Kidney tubule cell (primary cell): ENCODE results near the gene ADCY7.

Experiments used
- DNase-seq: peaks from one replicate; pipeline ENCODE4 v3.0.0-alpha.2; 2018; ENCODE audit warnings: low spot score

ADCY7 gene

DNA sequence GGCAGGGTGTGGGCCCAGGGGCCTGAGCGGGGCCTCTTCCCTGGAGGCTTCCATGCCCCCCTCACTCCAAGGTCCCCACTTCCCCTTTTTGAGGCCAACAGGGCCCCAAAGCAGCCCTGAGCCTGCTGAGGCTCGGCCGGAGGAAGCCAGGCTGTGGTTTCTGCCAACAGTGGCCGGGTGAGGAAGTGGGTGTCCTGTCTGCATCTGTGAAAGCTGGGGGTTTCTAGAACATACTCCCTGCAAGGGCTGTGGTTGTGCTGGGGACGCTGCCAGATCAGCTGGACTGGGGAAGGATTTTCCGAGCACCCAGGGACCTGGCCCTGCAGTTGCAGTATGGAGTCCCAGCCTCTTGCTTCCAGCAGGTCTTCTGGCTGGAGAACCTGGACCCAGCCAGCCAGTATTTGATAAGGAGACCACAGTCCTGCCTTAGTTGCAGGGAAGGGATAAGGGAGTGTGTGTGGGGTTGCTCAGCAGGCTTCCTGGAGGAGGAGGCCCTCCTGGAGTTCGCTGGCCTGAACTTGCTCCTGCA, 15.7 kb downstream of the ADCY7 start:
- no peak for DNase-seq

DNA sequence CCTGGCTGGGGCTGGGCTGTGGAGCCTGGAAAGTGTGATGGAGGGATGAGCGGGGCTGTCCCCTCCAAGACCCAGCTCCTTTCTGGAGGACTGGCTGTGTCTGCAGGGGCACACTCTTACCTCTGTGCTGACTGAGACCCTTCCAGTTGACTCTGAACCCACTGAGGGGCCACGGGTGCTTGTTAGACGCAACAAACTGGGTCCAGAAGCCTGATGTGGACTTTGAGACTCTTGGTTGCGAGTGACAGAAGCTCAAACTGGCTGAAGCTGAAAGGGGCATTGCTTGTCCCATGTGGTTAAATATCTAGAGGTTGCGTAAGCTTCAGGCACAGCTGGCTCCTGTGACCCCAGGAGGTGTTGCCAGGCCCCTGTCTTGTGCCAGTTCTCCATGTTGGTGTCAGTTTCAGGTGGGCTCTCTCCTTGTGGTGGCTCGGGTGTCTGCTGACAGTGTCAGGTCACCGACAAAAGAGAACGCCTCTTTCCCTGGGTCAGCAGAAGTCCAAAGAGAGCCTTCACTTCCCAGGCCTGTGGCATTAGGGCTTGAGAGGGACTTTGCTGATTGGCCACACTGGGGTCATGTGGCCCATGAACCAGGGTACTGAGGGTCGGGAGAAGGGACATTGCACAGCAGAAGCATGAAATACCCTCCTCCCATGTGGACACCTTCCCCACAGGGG, 16.7 kb downstream of the ADCY7 start:
- no peak for DNase-seq

DNA sequence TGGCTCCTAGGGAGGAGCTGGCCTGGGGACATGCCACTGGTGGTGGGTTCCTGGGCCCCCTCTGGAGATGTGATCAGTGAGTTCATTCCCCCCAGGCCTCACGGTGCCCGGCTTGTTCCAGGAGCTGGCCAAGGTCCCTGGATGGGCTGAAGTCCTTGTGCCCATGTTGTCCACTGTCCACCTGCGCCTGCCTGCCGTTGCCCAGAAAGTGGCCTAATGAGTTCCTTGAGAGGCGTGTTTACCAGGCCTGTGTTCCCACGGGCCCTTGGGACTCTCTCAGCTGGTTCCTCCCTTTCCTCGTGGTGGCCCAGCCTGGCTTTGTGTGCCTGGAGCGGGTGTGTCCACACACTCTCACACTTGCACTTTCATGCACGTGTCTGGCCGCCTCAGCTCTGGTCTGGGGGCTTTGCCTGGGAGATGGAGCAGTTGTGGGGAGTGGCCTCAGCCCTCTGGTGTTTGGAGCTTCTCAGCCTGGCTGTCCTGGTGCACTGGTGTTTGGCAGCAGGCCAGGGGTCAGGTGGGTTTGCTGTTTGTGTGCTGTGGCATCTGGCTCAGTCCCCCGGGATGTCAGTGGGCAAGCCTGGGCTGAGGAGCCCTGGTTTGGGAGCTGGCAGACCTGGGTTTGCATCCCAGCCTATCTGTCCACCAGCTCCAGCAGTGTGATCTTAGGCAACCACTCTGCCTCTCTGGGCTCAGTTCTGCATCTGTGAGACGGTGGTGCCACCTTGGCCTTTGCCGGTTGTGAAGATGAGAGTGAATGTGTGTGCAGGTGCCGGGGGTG, 18.0 kb downstream of the ADCY7 start:
- DNase-seq = no peak

DNA sequence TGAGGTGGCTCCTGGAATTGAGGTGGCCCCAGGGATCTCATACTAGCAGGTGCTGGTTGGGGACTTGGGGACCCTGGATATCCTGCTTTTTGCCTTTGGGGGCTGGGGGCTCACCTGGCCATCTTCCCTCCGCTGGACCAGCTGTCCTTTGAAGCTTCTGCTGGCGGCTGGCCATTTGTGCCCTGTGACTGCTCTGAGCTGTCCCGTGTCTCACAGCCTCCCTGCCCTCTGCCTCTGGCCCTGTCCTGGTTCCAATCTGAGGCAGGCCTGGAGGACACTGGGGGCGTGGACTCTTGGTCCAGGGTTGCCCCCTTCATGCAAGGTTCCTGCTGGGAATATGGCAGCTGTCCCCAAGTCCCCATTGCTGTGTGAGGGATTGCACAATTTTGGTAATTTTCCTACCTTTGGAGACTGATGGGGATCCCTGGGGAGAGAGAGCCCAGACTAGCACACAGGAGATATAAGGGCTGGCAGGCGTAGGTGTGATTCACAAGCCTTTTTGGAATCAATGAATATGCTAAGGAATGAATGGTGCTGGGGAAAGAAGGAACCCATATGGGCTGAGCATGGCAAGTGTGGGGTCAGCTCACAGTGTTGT, 19.2 kb downstream of the ADCY7 start:
- no peak for DNase-seq

DNA sequence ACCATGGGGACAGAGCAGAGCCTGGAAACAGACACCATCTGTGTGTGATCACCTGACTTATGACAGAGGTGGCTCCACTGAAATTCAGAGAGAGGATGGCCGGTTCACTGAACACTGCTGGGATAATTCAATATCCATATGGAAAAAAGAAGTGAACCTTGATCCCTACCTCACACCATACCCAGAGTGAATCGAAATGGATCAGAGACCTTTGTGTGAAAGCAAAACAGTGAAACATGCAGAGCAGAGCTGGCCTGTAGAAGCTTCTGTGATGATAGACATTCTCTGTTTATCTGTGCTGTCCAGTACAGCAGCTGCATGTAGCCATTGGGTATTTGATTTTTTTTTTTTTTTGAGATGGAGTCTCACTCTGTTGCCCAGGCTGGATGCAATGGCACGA, 20.3 kb downstream of the ADCY7 start:
- DNase-seq = no peak

DNA sequence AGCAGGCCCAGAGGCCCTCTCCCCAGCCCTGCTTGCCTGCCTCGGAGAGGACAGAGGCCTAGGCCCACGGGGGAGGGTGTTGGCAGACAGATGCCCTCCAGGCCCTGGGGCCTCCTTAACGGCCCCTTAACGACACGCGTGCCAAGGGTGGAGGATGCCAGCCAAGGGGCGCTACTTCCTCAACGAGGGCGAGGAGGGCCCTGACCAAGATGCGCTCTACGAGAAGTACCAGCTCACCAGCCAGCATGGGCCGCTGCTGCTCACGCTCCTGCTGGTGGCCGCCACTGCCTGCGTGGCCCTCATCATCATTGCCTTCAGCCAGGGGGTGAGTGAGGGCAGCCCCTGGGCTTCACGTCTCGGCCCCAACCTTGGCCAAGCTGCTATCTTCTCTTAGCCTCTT, 21.7 kb downstream of the ADCY7 start:
- DNase-seq = no peak

DNA sequence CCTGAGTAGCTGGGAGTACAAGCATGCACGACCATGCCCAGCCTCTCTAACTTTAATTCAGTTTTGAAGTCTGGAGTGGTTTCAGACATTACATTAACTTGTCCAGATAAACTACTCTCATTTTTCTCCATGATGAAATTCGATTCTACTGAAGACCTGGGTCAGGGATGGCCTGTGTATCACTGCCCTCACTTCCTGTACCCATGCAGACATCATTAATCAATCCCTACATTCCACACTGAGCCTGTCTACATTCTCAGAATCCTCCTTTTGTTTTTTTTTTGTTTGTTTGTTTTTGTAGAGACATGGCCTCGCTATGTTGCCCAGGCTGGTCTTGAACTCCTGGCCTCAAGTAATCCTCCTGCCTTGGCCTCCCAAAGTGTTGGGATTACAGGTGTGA, 22.6 kb downstream of the ADCY7 start:
- DNase-seq = no peak

DNA sequence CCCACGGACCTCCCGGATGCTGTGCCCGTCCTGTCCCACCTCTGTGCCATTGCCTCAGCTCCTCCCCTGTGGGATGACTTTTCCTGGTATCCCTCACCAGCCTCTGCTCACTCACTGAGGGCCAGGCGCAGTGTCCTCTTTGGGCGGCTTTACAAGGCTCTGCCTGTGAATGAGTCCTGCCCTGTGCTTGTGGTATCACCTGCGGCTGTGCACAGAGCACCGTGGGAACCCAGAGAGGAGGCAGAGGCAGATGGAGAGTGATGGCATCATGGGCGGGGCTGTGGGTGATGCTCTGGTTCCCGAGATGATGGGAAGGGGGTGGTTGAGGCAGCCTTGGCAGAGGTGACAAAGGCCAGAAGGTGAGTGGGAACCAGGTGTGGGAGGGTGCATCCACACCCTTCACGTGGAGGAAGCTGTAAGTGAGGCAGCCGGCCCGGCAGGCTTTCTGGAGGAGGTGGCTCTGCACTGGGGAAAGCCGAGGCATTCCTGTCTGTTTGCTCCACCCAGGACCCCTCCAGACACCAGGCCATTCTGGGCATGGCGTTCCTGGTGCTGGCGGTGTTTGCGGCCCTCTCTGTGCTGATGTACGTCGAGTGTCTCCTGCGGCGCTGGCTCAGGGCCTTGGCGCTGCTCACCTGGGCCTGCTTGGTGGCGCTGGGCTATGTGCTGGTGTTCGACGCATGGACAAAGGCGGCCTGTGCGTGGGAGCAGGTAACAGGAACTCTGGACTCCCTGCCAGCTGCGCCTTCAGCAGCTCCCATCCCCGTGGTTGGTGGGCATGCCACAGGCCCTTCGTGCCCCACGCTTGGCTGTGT, 23.8 kb downstream of the ADCY7 start:
- no peak for DNase-seq

DNA sequence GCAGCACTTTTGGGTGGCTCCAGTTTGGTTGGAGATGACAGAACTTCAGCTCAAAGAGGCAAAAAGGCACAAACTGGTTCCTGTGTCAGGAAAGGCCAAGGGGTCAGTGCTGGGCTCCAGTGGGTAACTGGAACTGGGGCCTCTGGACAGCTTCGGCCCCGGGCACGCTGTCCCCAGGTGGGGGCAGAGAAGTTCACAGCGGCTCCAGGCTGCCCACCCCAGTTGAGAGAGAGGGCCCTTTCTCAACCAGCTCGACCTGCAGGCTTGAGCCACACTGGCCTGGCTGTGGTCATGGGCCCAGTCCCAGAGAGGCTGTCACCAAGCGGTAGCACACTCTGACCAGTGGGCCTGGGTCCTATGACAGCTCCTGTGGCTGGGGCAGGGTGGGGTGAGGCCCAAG, 24.5 kb downstream of the ADCY7 start:
- no peak for DNase-seq

DNA sequence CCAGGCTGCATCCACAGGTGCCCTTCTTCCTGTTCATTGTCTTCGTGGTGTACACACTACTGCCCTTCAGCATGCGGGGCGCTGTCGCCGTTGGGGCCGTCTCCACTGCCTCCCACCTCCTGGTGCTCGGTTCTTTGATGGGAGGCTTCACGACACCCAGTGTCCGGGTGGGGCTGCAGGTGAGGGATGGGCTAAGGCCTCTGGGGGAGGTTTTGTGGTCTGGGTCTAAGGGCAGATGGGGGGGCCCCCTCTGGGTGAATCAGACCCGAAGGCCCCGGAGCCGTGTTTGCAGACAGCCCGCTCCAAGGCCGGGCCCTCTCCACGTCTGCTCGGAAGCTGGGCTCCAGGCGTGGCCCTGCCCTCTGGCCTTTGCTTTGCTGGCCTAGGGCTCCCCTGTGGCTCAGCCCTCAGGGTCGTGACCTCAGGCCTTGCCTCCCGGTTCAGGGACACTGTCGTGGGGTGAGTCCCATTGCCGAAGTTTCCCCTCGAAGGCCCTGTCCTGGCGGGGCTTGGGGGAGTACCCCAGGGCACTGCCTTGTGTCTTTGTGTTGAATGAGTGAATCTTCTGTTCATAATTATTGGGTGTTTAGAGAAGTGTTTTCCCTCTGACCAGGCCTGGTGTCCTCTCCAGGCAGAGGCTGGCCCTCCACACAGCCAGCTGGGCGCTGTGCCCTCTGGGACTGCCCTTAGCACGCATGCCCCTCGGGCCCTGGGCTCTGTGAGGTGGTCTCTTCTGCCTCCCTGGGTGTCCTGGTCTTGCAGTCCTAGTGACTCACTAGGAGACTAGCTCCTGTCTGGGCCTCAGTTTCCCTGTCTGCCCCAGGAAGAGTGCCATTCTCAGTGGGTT, 25.6 kb downstream of the ADCY7 start:
- no peak for DNase-seq

DNA sequence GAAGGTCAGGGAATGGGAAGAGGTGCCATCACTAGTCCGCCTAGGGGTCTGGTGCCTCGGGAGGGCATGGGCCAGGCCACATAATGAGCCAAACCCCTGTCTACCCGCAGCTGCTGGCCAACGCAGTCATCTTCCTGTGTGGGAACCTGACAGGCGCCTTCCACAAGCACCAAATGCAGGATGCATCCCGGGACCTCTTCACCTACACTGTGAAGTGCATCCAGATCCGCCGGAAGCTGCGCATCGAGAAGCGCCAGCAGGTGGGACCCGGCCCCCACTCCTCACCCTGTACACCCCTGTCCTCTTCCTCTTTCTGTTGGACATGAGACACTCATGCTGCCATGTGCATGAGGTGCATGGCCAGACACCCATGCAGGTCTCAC, 26.2 kb downstream of the ADCY7 start:
- DNase-seq = no peak

DNA sequence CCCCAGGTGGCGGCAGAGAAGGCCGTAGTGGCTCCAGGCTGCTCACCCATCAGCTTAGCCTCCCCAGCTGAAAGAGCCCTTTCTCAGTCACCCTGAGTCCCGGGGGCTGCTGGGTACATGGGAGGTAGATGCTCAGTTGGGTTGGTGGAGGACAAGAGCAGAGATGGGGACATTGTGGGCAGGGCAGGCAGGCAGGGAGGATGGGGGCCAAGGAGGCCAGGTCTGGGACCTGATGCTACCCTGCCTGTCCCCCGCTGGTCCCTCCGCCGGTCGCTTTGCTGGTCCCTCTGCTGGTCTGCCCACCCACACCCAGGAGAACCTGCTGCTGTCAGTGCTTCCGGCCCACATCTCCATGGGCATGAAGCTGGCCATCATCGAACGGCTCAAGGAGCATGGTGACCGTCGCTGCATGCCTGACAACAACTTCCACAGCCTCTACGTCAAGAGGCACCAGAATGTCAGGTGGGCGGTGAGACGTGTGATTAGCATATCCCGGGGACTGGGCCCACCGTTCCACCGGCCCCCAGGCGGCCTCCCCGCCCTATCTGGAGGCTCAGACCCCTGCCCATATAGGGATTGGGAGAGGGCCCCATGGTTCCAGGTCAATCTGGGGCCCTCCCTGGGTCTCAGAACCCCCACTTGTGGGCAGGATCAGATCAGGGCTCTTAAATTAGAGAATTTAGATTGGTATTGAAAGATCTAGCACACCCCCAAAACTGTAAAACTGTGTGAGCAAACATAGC, 26.9 kb downstream of the ADCY7 start:
- DNase-seq = no peak

DNA sequence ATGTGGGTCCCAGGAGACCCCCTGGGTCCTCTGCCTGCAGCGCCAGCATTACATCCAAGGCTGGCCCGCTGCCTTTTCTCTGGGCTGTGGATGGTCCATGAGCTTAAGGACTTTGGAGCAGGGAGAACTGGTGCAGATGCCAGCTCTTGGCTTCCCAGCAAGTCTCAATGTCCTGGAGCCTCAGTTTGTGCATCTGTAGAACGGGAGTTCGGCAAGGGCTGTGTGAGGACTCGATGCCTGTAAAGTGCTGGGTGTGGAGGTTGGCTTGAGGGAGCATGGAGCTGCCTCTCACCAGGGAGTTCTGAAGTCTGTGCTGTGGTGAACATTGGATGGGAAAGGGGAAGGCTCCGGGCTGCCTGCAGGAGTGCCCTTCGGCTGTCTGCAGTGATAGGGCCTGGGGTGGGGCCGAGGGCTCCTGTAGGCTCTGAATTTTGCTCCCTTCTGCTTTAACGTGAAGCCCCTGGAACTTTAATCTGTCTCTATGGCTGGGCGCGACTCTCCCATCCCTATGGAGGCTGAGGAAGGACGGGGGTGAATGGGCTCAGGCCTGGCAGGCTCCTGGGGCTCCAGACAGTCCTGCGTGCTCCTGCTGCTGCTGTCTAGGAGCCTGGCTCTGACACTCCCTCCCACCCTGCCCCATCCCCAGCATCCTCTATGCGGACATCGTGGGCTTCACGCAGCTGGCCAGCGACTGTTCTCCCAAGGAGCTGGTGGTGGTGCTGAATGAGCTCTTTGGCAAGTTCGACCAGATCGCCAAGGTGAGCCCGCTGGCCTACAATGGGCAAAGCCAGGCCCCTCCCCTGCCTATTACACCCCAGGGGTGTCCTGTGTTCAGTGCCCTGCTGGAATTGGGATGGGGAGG, 27.9 kb downstream of the ADCY7 start:
- no peak for DNase-seq

DNA sequence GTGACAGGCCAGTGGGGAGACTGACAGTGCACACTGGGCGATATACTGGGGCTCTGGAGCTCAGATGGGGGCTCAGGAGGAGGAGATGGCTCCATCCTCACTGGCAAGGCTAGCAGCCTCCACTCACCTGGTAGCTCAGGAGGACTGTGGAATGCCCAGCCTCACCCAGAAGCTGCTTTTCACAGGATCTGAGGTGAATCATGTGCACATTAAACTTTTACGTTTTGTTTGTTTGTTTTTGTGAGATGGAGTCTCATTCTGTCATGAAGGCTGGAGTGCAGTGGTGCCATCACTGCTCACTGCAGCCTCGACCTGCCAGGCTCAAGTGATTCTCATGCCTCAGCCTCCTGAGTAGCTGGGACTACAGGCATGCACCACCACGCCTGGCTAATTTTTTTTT, 28.6 kb downstream of the ADCY7 start:
- DNase-seq = no peak

DNA sequence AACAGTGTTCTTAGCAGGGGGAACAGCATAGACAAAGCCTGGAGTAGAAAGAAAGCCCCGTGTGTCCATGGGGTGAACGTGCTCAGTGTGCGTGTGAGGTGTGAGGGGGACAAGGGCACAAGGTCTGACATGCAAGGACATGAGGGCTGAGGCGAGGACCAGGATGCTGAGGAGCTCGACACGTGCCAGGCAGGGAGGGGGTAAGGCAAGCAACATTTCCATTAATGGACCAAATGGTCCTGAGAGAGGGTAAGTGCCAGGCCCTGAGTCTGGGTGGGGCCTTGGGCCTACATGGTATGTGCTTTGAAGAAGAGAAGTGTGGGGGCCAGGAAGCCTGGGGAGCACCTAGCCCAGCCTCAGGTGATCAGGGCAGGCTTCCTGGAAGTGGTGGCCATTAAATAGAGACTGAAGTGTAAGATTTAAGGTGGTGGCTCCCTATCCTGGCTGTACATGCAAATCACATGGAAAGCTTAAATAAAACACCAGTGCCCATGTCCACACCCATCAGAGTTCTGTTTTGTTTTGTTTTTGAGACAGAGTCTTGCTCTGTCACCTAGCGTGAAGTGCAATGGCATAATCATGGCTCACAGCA, 29.3 kb downstream of the ADCY7 start:
- no peak for DNase-seq

DNA sequence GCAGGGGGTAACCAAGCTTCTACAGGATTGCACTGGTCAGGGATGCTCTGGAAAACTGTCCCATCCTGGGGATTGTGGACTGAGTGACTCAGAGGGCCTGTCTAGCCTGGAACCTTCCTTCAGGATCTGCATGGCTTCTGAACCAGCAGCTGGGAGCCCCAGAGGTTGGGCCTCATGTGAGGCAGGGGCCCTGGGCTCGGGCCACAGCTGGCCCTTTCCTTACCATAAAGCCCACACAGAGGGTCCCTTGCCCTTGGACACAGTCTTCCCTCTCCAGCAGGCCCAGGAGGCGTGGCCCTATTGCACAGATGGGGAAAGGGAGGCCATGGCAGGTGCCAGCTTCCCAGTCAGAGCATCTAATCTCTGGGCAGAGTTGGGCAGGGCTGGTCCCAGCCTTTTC, 30.5 kb downstream of the ADCY7 start:
- no peak for DNase-seq

DNA sequence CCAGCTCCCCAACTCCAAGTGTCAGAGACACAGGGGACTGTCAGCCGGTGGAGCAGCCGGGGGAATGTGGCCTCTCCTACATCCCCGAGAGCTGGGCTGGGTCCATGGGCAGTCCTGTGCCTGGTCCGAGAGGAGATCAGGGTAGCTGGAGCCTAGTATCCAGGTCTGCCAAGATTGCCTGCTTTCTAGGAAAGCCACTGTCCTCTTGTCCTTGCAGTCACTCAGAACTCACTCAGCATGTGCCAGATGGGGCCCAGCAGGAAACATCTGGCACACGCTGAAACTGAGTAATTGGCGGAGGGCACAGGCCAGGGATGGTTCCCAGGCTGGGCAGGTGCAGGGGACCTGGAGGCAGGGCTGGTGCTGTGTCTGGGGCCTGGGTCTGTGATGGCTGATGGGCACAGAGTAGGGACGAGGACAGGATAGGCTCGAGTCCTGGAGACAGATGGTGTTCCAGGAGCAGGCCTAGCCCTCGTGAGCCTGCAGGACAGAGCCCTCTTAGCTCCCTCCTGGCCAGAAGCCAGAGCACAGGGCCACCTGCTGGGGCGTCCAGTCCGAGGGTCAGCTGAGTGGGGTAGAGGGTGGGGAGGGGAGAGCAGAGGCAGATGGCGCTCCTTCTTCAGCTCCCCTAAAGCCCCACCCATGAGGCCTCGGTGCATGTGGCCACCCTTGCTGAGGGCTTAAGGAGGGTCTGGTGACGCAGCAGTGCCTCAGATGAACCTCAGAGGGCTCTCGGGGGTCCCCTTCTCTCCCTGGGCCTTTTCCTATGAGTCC, 31.1 kb downstream of the ADCY7 start:
- no peak for DNase-seq

DNA sequence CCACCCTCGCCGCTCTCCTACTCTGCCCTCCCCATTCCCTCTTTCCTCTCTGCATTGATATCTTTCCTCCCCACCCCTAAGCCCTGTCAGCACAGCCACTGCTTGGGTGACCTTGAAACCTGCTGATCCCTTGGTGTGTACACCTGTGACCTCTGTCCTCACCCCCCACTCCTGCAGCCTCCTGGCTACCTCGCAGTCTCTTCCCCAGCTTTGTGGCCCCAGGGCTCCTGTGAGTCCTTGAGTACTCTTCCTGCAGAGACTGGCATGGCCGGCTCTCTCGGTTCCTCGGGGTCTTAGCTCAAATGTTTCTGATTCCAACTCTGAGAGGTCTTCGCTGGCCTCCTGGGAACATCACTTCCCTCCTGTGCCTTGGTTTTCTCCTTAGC, 31.7 kb downstream of the ADCY7 start:
- no peak for DNase-seq
